Endothelial cell (in vitro differentiated cells): ENCODE results near the gene RAB40C. TPM values are rescaled to one million over a fixed set of nuclear protein-coding genes. Genes with fewer than 3 reads are reported as not detected.

Source experiments
- DNase-seq: peaks from one replicate; pipeline ENCODE4 v3.0.0; 2021; ENCODE audit warnings: low spot score
- H3K27ac Mint-ChIP-seq: one replicate; pipeline ENCODE4 v1.8.0; 2021; ENCODE audit warnings: mixed read lengths, inconsistent platforms; ENCODE audit not compliant: unreplicated experiment
- H3K27me3 Mint-ChIP-seq: one replicate; pipeline ENCODE4 v1.8.0; 2021; ENCODE audit warnings: mild to moderate bottlenecking, moderate library complexity, mixed read lengths, inconsistent platforms; ENCODE audit not compliant: unreplicated experiment
- H3K36me3 Mint-ChIP-seq: one replicate; pipeline ENCODE4 v1.8.0; 2021; ENCODE audit warnings: mild to moderate bottlenecking, low read depth, mixed read lengths, inconsistent platforms; ENCODE audit not compliant: unreplicated experiment
- H3K4me1 Mint-ChIP-seq: one replicate; pipeline ENCODE4 v1.8.0; 2021; ENCODE audit warnings: mild to moderate bottlenecking, mixed read lengths, inconsistent platforms; ENCODE audit not compliant: unreplicated experiment
- H3K4me3 Mint-ChIP-seq: one replicate; pipeline ENCODE4 v1.8.0; 2021; ENCODE audit warnings: mild to moderate bottlenecking, mixed read lengths, inconsistent platforms; ENCODE audit not compliant: unreplicated experiment
- H3K9me3 Mint-ChIP-seq: one replicate; pipeline ENCODE4 v1.8.0; 2021; ENCODE audit warnings: mixed read lengths, inconsistent platforms; ENCODE audit not compliant: unreplicated experiment
- microRNA-seq: library from miRNA; unstranded; fragments of <30 nt; microRNA quantifications from one replicate; pipeline ENCODE4, GENCODE V29; 2020; ENCODE audit not compliant: unreplicated experiment
- total RNA-seq: library from RNA; stranded (reverse); fragmentation: NEBNext Ultra II Directional; extraction: Animal tissue kit (Norgen Biotek cat#: 25700); gene quantifications from one replicate; pipeline ENCODE4 v1.2.1, GENCODE V29; 2021; ENCODE audit not compliant: unreplicated experiment
- TF ChIP-seq, protein P1 (sequence below): fragments of 200-600 bp; sonication (generic); IDR thresholded peaks from one replicate; pipeline ENCODE4 v1.5.0; 2021; ENCODE audit warnings: antibody characterized with exemption; ENCODE audit not compliant: unreplicated experiment

Gene RAB40C
- total RNA-seq, 1 donor from 2014 or later, result 18.5 TPM

DNA sequence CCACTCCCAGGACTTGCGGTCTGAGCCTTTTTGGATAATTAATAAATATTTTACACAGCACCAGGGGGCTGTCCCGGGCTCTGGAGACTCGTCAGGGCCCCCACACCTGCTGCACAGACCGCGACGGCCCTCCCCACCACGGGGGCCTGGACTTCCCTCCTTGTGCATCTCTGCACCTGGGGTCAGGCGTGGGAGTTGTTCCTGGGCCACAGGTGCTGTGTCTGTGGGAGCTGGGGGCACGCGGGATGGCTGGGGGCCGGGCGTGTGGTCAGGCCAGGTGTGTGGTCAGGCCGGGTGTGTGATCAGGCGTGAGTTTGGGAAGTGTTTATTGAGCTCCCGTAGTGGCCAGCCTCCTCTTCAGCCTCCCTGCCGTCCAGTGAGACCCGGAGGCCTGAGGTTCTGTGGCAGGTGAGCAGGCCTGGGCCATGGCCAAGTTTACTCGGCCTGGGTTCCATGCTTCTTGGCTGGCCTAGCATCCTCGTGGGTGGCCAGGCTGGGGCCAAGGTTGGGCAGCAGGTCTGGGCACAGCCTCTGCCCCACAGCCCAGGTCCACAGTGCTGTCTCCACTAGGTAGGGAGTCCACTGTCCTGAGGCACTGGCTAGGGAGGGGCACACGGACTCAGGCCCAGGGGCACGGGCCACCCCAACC is 88.5 kb downstream of the RAB40C start:
- no peak for DNase-seq
- H3K4me3 Mint-ChIP-seq, result no peak overlapping the region
- H3K27me3 Mint-ChIP-seq, result peaks cover 20% of the 10 kb centered on the region
- TF ChIP-seq, protein P1, sequence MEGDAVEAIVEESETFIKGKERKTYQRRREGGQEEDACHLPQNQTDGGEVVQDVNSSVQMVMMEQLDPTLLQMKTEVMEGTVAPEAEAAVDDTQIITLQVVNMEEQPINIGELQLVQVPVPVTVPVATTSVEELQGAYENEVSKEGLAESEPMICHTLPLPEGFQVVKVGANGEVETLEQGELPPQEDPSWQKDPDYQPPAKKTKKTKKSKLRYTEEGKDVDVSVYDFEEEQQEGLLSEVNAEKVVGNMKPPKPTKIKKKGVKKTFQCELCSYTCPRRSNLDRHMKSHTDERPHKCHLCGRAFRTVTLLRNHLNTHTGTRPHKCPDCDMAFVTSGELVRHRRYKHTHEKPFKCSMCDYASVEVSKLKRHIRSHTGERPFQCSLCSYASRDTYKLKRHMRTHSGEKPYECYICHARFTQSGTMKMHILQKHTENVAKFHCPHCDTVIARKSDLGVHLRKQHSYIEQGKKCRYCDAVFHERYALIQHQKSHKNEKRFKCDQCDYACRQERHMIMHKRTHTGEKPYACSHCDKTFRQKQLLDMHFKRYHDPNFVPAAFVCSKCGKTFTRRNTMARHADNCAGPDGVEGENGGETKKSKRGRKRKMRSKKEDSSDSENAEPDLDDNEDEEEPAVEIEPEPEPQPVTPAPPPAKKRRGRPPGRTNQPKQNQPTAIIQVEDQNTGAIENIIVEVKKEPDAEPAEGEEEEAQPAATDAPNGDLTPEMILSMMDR, result no peak
- H3K4me1 Mint-ChIP-seq, result peaks cover 6% of the 10 kb centered on the region
- no peaks in the 10 kb centered on the region for H3K9me3 Mint-ChIP-seq
- H3K27ac Mint-ChIP-seq, result no peak overlapping the region
- H3K36me3 Mint-ChIP-seq, result peaks cover 5% of the 10 kb centered on the region

Small RNA genes lying within 50 kb of the gene (microRNA-seq; reads per million reads assigned to microRNA genes)
- gene MIR3176, result 47.8 reads per million, percentile 77 among the genes with 10 or more reads in this experiment

Other genes starting within 250 kb of the RAB40C start
- gene AXIN1, start 237.3 kb upstream of the RAB40C start, total RNA-seq, result 17.5 TPM
- 70.8 TPM for gene MRPL28, start 219.5 kb upstream of the RAB40C start, total RNA-seq
- 133 TPM for gene PGAP6, start 208.1 kb upstream of the RAB40C start, total RNA-seq
- 139 TPM for gene NME4, start 192.9 kb upstream of the RAB40C start, total RNA-seq
- gene DECR2, start 188.2 kb upstream of the RAB40C start, total RNA-seq, result 14.6 TPM
- 81.5 TPM for gene RAB11FIP3, start 164.4 kb upstream of the RAB40C start, total RNA-seq
- gene CAPN15, start 62.4 kb upstream of the RAB40C start, total RNA-seq, result 49.0 TPM
- not detected for gene PRR35, start 29.7 kb upstream of the RAB40C start, total RNA-seq
- 0.69 TPM for gene NHLRC4, start 23.1 kb upstream of the RAB40C start, total RNA-seq
- gene PIGQ, start 20.1 kb upstream of the RAB40C start, total RNA-seq, result 38.4 TPM
- gene WFIKKN1, start 40.9 kb downstream of the RAB40C start, total RNA-seq, result 0.44 TPM
- 48.5 TPM for gene METTL26, start 46.2 kb downstream of the RAB40C start, total RNA-seq
- gene MCRIP2, start 51.8 kb downstream of the RAB40C start, total RNA-seq, result 2.9 TPM
- gene WDR90, start 59.3 kb downstream of the RAB40C start, total RNA-seq, result 25.2 TPM
- gene RHOT2, start 78.1 kb downstream of the RAB40C start, total RNA-seq, result 121 TPM
- gene RHBDL1, start 85.6 kb downstream of the RAB40C start, total RNA-seq, result 1.6 TPM
- 93.7 TPM for gene STUB1, start 90.3 kb downstream of the RAB40C start, total RNA-seq
- gene JMJD8, start 94.3 kb downstream of the RAB40C start, total RNA-seq, result 31.6 TPM
- gene WDR24, start 100.3 kb downstream of the RAB40C start, total RNA-seq, result 16.1 TPM
- gene FBXL16, start 115.7 kb downstream of the RAB40C start, total RNA-seq, result not detected
- 11.2 TPM for gene METRN, start 125.1 kb downstream of the RAB40C start, total RNA-seq
- gene ANTKMT, start 131.1 kb downstream of the RAB40C start, total RNA-seq, result 11.1 TPM
- gene CCDC78, start 136.4 kb downstream of the RAB40C start, total RNA-seq, result 0.85 TPM
- 1.5 TPM for gene HAGHL, start 137.0 kb downstream of the RAB40C start, total RNA-seq
- gene CIAO3, start 150.9 kb downstream of the RAB40C start, total RNA-seq, result 51.0 TPM
- 0.44 TPM for gene MSLN, start 170.7 kb downstream of the RAB40C start, total RNA-seq
- 27.6 TPM for gene RPUSD1, start 198.3 kb downstream of the RAB40C start, total RNA-seq
- gene CHTF18, start 198.6 kb downstream of the RAB40C start, total RNA-seq, result 56.8 TPM
- gene GNG13, start 210.7 kb downstream of the RAB40C start, total RNA-seq, result not detected